IMR-90 (cell line): ENCODE data around the gene NDUFAF8. TPM values are rescaled to one million over a fixed set of nuclear protein-coding genes. Genes with fewer than 3 reads are reported as not detected.

Experiments
- ATAC-seq: fragments of 200-7000 bp; cut with Tn5 transposase; 2 replicates; pipeline ENCODE4 v1.9.1; 2020; ENCODE audit warnings: low read depth, mild to moderate bottlenecking, moderate library complexity
- BruUV-seq: library from RNA; stranded (reverse); fragments of 400-500 nt; replicated peaks from 2 replicates; lab custom pipeline; 2021; lab: Mats Ljungman, UMichigan
- CTCF ChIA-PET: fragments of 300-600 bp; formaldehyde crosslinking; extraction: SDS; loops from one replicate; lab custom pipeline; 2021; ENCODE audit warnings: antibody characterized with exemption; lab: Yijun Ruan, JAX
- POLR2A ChIA-PET: fragments of 300-600 bp; sonication (Branson Sonifier 250); formaldehyde crosslinking; loops from one replicate; lab custom pipeline; 2022; ENCODE audit warnings: antibody characterized with exemption; ENCODE audit not compliant: unreplicated experiment; lab: Charles Lee
- DNase-seq: peaks from one replicate; pipeline ENCODE4 v3.0.0; 2013
- H2AFZ ChIP-seq: replicated peaks from 2 replicates; pipeline ENCODE3; 2013; ENCODE audit warnings: low read length, mild to moderate bottlenecking; ENCODE audit not compliant: poor library complexity
- H2AK5ac ChIP-seq: 2 replicates; pipeline ENCODE4 v1.6.1; 2013; ENCODE audit warnings: low read depth, low read length, inconsistent platforms
- H2AK9ac ChIP-seq: replicated peaks from 2 replicates; pipeline ENCODE3; 2013; ENCODE audit warnings: mild to moderate bottlenecking, low read depth, low read length, moderate library complexity; ENCODE audit not compliant: poor library complexity
- H2BK120ac ChIP-seq: 2 replicates; pipeline ENCODE4 v1.6.1; 2013; ENCODE audit warnings: low read depth, low read length, inconsistent platforms
- H2BK15ac ChIP-seq: 3 replicates; pipeline ENCODE4 v1.6.1; 2013; ENCODE audit warnings: low read depth, low read length, inconsistent platforms
- H2BK20ac ChIP-seq: 2 replicates; pipeline ENCODE4 v1.6.1; 2013; ENCODE audit warnings: low read depth, mild to moderate bottlenecking, inconsistent platforms, low read length, moderate library complexity
- H2BK5ac ChIP-seq: 2 replicates; pipeline ENCODE4 v1.6.1; 2013; ENCODE audit warnings: mild to moderate bottlenecking, low read depth, low read length, inconsistent platforms; ENCODE audit not compliant: poor library complexity, severe bottlenecking
- H3K14ac ChIP-seq: replicated peaks from 2 replicates; pipeline ENCODE4 v1.6.1; 2013; ENCODE audit warnings: low read depth, low read length, inconsistent platforms
- H3K18ac ChIP-seq: 2 replicates; pipeline ENCODE4 v1.6.1; 2013; ENCODE audit warnings: low read depth, low read length, control low read depth
- H3K23ac ChIP-seq: 2 replicates; pipeline ENCODE4 v1.6.1; 2013; ENCODE audit warnings: low read depth, low read length, inconsistent platforms
- H3K27ac ChIP-seq: 2 replicates; pipeline ENCODE4 v1.5.1; 2013; ENCODE audit warnings: mild to moderate bottlenecking, control low read depth, low read length; ENCODE audit not compliant: insufficient read depth
- H3K27me3 ChIP-seq: 2 replicates; pipeline ENCODE4 v1.6.1; 2013; ENCODE audit warnings: low read length; ENCODE audit not compliant: control insufficient read depth, insufficient read depth
- H3K36me3 ChIP-seq: 2 replicates; pipeline ENCODE4 v1.6.1; 2013; ENCODE audit warnings: low read length, mixed read lengths; ENCODE audit not compliant: control insufficient read depth, insufficient read depth
- H3K4ac ChIP-seq: 2 replicates; pipeline ENCODE4 v1.6.1; 2013; ENCODE audit warnings: low read depth, low read length, inconsistent platforms
- H3K4me1 ChIP-seq: 2 replicates; pipeline ENCODE4 v1.6.1; 2013; ENCODE audit warnings: low read length, mixed read lengths; ENCODE audit not compliant: control insufficient read depth, insufficient read depth
- H3K4me2 ChIP-seq: 2 replicates; pipeline ENCODE4 v1.6.1; 2013; ENCODE audit warnings: low read depth, mild to moderate bottlenecking, control low read depth, low read length, moderate library complexity
- H3K4me3 ChIP-seq: 2 replicates; pipeline ENCODE4 v1.5.1; 2013; ENCODE audit warnings: low read depth, mild to moderate bottlenecking, control low read depth, low read length, moderate library complexity; ENCODE audit not compliant: insufficient read depth
- H3K56ac ChIP-seq: 2 replicates; pipeline ENCODE4 v1.6.1; 2013; ENCODE audit warnings: low read length, inconsistent platforms; ENCODE audit not compliant: insufficient read depth; ENCODE audit errors: extremely low read depth
- H3K79me1 ChIP-seq, 2 experiments: 2 replicates each; pipeline ENCODE4 v1.6.1; 2013; ENCODE audit warnings: low read length in 2 of 2, inconsistent platforms in 1 of 2, low read depth in 1 of 2
- H3K9ac ChIP-seq: 2 replicates; pipeline ENCODE4 v1.6.1; 2013; ENCODE audit warnings: low read depth, low read length, control low read depth
- H3K9me1 ChIP-seq: 2 replicates; pipeline ENCODE4 v1.6.1; 2013; ENCODE audit warnings: low read length, inconsistent platforms; ENCODE audit not compliant: insufficient read depth
- H3K9me3 ChIP-seq: 2 replicates; pipeline ENCODE4 v1.6.1; 2013; ENCODE audit warnings: low read length; ENCODE audit not compliant: control insufficient read depth, insufficient read depth
- H4K20me1 ChIP-seq: 2 replicates; pipeline ENCODE4 v1.6.1; 2013; ENCODE audit warnings: low read length, inconsistent platforms; ENCODE audit not compliant: insufficient read depth
- H4K5ac ChIP-seq: 2 replicates; pipeline ENCODE4 v1.6.1; 2013; ENCODE audit warnings: mild to moderate bottlenecking, low read depth, low read length, control low read depth
- H4K8ac ChIP-seq, 2 experiments: 2 replicates each; pipeline ENCODE4 v1.6.1; 2013; ENCODE audit warnings: low read depth in 2 of 2, low read length in 2 of 2, control low read depth in 1 of 2, inconsistent platforms in 1 of 2
- H4K91ac ChIP-seq: 2 replicates; pipeline ENCODE4 v1.6.1; 2013; ENCODE audit warnings: low read depth, low read length, inconsistent platforms; ENCODE audit not compliant: insufficient read depth
- CHD1 ChIP-seq: IDR thresholded peaks from 2 replicates; pipeline ENCODE4 v1.6.1; 2012; ENCODE audit warnings: low read depth, low read length, improper control_type of control experiment
- CTCF ChIP-seq: conservative IDR thresholded peaks from 2 replicates; pipeline ENCODE4 v1.5.1; 2012; ENCODE audit warnings: mild to moderate bottlenecking, low read depth, low read length, improper control_type of control experiment
- FOS ChIP-seq: fragments of 150-350 bp; IDR thresholded peaks from 2 replicates; pipeline ENCODE4 v1.6.1; 2016; ENCODE audit warnings: low read depth, low read length
- MAFK ChIP-seq: IDR thresholded peaks from 2 replicates; pipeline ENCODE4 v1.6.1; 2012; ENCODE audit warnings: low read depth, low read length, improper control_type of control experiment
- MAZ ChIP-seq: IDR thresholded peaks from 2 replicates; pipeline ENCODE4 v1.6.1; 2012; ENCODE audit warnings: low read depth, mild to moderate bottlenecking, low read length, improper control_type of control experiment, moderate library complexity, borderline replicate concordance
- MXI1 ChIP-seq: IDR thresholded peaks from 2 replicates; pipeline ENCODE4 v1.6.1; 2012; ENCODE audit warnings: low read depth, mild to moderate bottlenecking, low read length, moderate library complexity, borderline replicate concordance
- NFE2L2 ChIP-seq: fragments of 150-350 bp; IDR thresholded peaks from 2 replicates; pipeline ENCODE4 v1.6.1; 2016; ENCODE audit warnings: low read depth, mild to moderate bottlenecking, low read length
- POLR2A ChIP-seq: IDR thresholded peaks from 2 replicates; pipeline ENCODE4 v1.6.1; 2012; ENCODE audit warnings: mild to moderate bottlenecking, low read depth, low read length
- RAD21 ChIP-seq: IDR thresholded peaks from 2 replicates; pipeline ENCODE4 v1.6.1; 2012; ENCODE audit warnings: low read length, improper control_type of control experiment
- RCOR1 ChIP-seq: IDR thresholded peaks from 2 replicates; pipeline ENCODE4 v1.6.1; 2012; ENCODE audit warnings: mild to moderate bottlenecking, low read length, improper control_type of control experiment; ENCODE audit not compliant: insufficient replicate concordance
- RFX5 ChIP-seq: IDR thresholded peaks from 2 replicates; pipeline ENCODE4 v1.8.0; 2012; ENCODE audit warnings: low read depth, mild to moderate bottlenecking, low read length, moderate library complexity
- SMC3 ChIP-seq: fragments of 150-350 bp; IDR thresholded peaks from 2 replicates; pipeline ENCODE4 v1.6.1; 2016; ENCODE audit warnings: low read depth, mild to moderate bottlenecking, antibody characterized with exemption, low read length, moderate library complexity
- USF2 ChIP-seq: fragments of 150-350 bp; IDR thresholded peaks from 2 replicates; pipeline ENCODE4 v1.6.1; 2017; ENCODE audit warnings: mild to moderate bottlenecking, antibody characterized with exemption, low read length, low read depth
- WGBS, 2 experiments: methylation state at CpG; one replicate each; pipeline versions ENCODE4 v1.1.5 to v1.1.7; 2013; ENCODE audit warnings: missing lambda C conversion rate in 2 of 2; ENCODE audit not compliant: insufficient read length in 1 of 2; ENCODE audit errors: extremely low coverage in 2 of 2; 5-methylcytosine and 5-hydroxymethylcytosine counted together
- dilution Hi-C: fragments of 300-500 bp; cut with HindIII; formaldehyde crosslinking; loops from one replicate; pipeline ENCODE4 v1.14.3; 2018; ENCODE audit warnings: low sequenced_read_pairs; ENCODE audit not compliant: unreplicated experiment
- in situ Hi-C: fragments of 300-500 bp; cut with MboI; formaldehyde crosslinking; loops from 3 replicates; pipeline ENCODE4 v1.14.3; 2019; ENCODE audit warnings: low sequenced_read_pairs, inconsistent platforms, mixed read lengths
- intact Hi-C: fragments of 100-400 bp; cut with micrococcal nuclease; formaldehyde crosslinking; loops from 2 replicates; pipeline ENCODE4 v1.10.0; 2022
- polyA plus RNA-seq, 3 experiments: library from polyadenylated mRNA; depleted of rRNA; stranded (reverse); fragments of >200 nt; gene quantifications; 2 replicates each; pipeline ENCODE4 v1.2.3, GENCODE V29; 2012; ENCODE audit warnings: low replicate concordance in 1 of 3
- total RNA-seq: library from RNA; depleted of rRNA; stranded (reverse); fragments of >200 nt; gene quantifications from 2 replicates; pipeline ENCODE4 v1.2.3, GENCODE V29; 2012

Gene NDUFAF8
- total and polyA plus RNA-seq, 2 of the 4 experiments (the other 2 are of a cell fraction): 11.1 to 65.0 TPM

GRCh38 chr17:81287741-81288430 lies 48.8 kb downstream of the NDUFAF8 start:
- Histone ChIP-seq H2AK9ac (no peak overlapping the region), H4K5ac (no peak overlapping the region), H2AK5ac (no peak overlapping the region), H3K9ac (no peak overlapping the region), H3K4me2 (no peak overlapping the region), H2BK5ac (no peak overlapping the region), H4K20me1 (peaks cover 29% of the 10 kb centered on the region), H3K27me3 (no peaks in the 10 kb centered on the region), H3K27ac (no peak overlapping the region), H3K36me3 (peaks cover 36% of the 10 kb centered on the region), H2BK20ac (no peak overlapping the region), H3K18ac (no peak overlapping the region), H3K4me1 (peaks cover 3% of the 10 kb centered on the region; the same call in 1 of the 2 replicates), H3K14ac (no peak overlapping the region), H3K23ac (no peak overlapping the region), H3K9me3 (no peaks in the 10 kb centered on the region), H4K8ac (no peak overlapping the region), H2BK15ac (no peak overlapping the region), H4K91ac (no peak overlapping the region), H3K4ac (no peak overlapping the region), H3K56ac (no peak overlapping the region), H3K79me1 (peaks cover 13 to 76% of the 10 kb centered on the region in 2 experiments), H3K4me3 (no peak overlapping the region), H2BK120ac (no peak overlapping the region), H2AFZ (no peak overlapping the region), H3K9me1 (no peaks in the 10 kb centered on the region; the same call in 1 of the 2 replicates)
- no peak for ATAC-seq
- no TSS peak for BruUV-seq
- WGBS, 2 experiments: 90% methylated on average over 2 of the region's 16 CpGs; no CpG with 5 or more reads in 1 of the 2 experiments
- intact Hi-C loops (no loop called here), dilution Hi-C loops (no loop called here), in situ Hi-C loops (no loop called here)
- ChIA-PET POLR2A (no interaction called here), CTCF (no interaction called here)
- TF ChIP-seq MAFK (no peak), RFX5 (no peak), NFE2L2 (no peak), CTCF (no peak), MAZ (no peak), MXI1 (no peak), CHD1 (no peak), RAD21 (no peak), FOS (no peak), USF2 (no peak), POLR2A (no peak), SMC3 (no peak), RCOR1 (no peak)
- no peak for DNase-seq
